Activated CD8-positive, alpha-beta T cell treated with anti-CD3 and anti-CD28 coated beads, Interleukin-2, amount 10 ng/mL, durations not matched to agents 7 days and 5 days (primary cell): ENCODE measurements around the gene DPYSL4. TPM values are rescaled to one million over a fixed set of nuclear protein-coding genes. Genes with fewer than 3 reads are reported as not detected.

Experiments
- ATAC-seq: fragments of 150-1000 bp; cut with Tn5 transposase; one replicate; pipeline ENCODE4 v1.10.0; 2021; ENCODE audit warnings: moderate library complexity
- CTCF ChIA-PET: fragments of 350-600 bp; sonication (Branson Sonifier 250); formaldehyde crosslinking; loops from one replicate; lab custom pipeline; 2021; ENCODE audit warnings: antibody characterized with exemption; lab: Charles Lee
- POLR2A ChIA-PET: fragments of 350-600 bp; sonication (Branson Sonifier 250); formaldehyde crosslinking; loops from one replicate; lab custom pipeline; 2021; ENCODE audit warnings: antibody characterized with exemption; lab: Charles Lee
- DNase-seq: peaks from one replicate; pipeline ENCODE4 v3.0.0-alpha.2; 2020
- H3K27ac Mint-ChIP-seq: one replicate; pipeline ENCODE4 v1.8.0; 2021; ENCODE audit warnings: mild to moderate bottlenecking, mixed read lengths
- H3K27me3 Mint-ChIP-seq: one replicate; pipeline ENCODE4 v1.8.0; 2021; ENCODE audit warnings: low read depth, mixed read lengths
- H3K36me3 Mint-ChIP-seq: one replicate; pipeline ENCODE4 v1.8.0; 2021; ENCODE audit warnings: low read depth, mixed read lengths
- H3K4me1 Mint-ChIP-seq: one replicate; pipeline ENCODE4 v1.8.0; 2021; ENCODE audit warnings: low read depth, mixed read lengths
- H3K4me3 Mint-ChIP-seq: one replicate; pipeline ENCODE4 v1.8.0; 2021; ENCODE audit warnings: mild to moderate bottlenecking, mixed read lengths
- H3K9me3 Mint-ChIP-seq: one replicate; pipeline ENCODE4 v1.8.0; 2022; ENCODE audit warnings: mixed read lengths; ENCODE audit not compliant: insufficient read depth
- total RNA-seq, 2 experiments: library from RNA; stranded (reverse); gene quantifications; one replicate each; pipeline ENCODE4 v1.2.3, GENCODE V29; 2021

The DPYSL4 gene
- total RNA-seq, 2 experiments from 2014 or later = 1.2 to 2.2 TPM

- Mint-ChIP-seq H3K36me3 (no peaks in the 10 kb centered on the region), H3K27ac (no peak overlapping the region), H3K4me3 (no peak overlapping the region), H3K9me3 (no peaks in the 10 kb centered on the region), H3K27me3 (no peaks in the 10 kb centered on the region), H3K4me1 (peaks cover 2% of the 10 kb centered on the region)
- ATAC-seq (no peak), DNase-seq (no peak)
- CTCF ChIA-PET = no interaction called here
- POLR2A ChIA-PET = no interaction called here
These were observed 19.1 kb downstream of the DPYSL4 start for GRCh38 chr10:132205650-132206376.

GRCh38 chr10:132206377-132206745 lies 19.6 kb downstream of the DPYSL4 start:
- Mint-ChIP-seq H3K36me3 (no peaks in the 10 kb centered on the region), H3K4me3 (no peak overlapping the region), H3K27me3 (no peaks in the 10 kb centered on the region), H3K4me1 (peaks cover 2% of the 10 kb centered on the region), H3K9me3 (no peaks in the 10 kb centered on the region), H3K27ac (no peak overlapping the region)
- DNase-seq (no peak), ATAC-seq (no peak)
- ChIA-PET POLR2A (no interaction called here), CTCF (no interaction called here)

- Mint-ChIP-seq H3K9me3 (no peaks in the 10 kb centered on the region), H3K4me3 (no peak overlapping the region), H3K27ac (peak overlapping the region; percentile 11), H3K27me3 (no peaks in the 10 kb centered on the region), H3K4me1 (peaks cover 2% of the 10 kb centered on the region), H3K36me3 (no peaks in the 10 kb centered on the region)
- no peak for ATAC-seq
- ChIA-PET POLR2A (no interaction called here), CTCF (no interaction called here)
- no peak for DNase-seq
These were observed 20.2 kb downstream of the DPYSL4 start for GRCh38 chr10:132206806-132207535.

- ATAC-seq (no peak), DNase-seq (no peak)
- no peak overlapping the region for H3K27ac Mint-ChIP-seq
- H3K36me3 Mint-ChIP-seq = no peaks in the 10 kb centered on the region
- no peak overlapping the region for H3K4me3 Mint-ChIP-seq
- CTCF ChIA-PET = no interaction called here
- no peaks in the 10 kb centered on the region for H3K9me3 Mint-ChIP-seq
- peaks cover 2% of the 10 kb centered on the region for H3K4me1 Mint-ChIP-seq
- H3K27me3 Mint-ChIP-seq = no peaks in the 10 kb centered on the region
- POLR2A ChIA-PET = no interaction called here
These were observed 21.1 kb downstream of the DPYSL4 start for GRCh38 chr10:132207536-132208461.

GRCh38 chr10:132208462-132209050 lies 21.8 kb downstream of the DPYSL4 start:
- no peaks in the 10 kb centered on the region for H3K27me3 Mint-ChIP-seq
- H3K27ac Mint-ChIP-seq = no peak overlapping the region
- no peak overlapping the region for H3K4me3 Mint-ChIP-seq
- no peaks in the 10 kb centered on the region for H3K9me3 Mint-ChIP-seq
- no peaks in the 10 kb centered on the region for H3K36me3 Mint-ChIP-seq
- POLR2A ChIA-PET = no interaction called here
- peaks cover 2% of the 10 kb centered on the region for H3K4me1 Mint-ChIP-seq
- CTCF ChIA-PET = no interaction called here
- no peak for DNase-seq
- no peak for ATAC-seq

- POLR2A ChIA-PET = no interaction called here
- no peaks in the 10 kb centered on the region for H3K36me3 Mint-ChIP-seq
- no peaks in the 10 kb centered on the region for H3K27me3 Mint-ChIP-seq
- peaks cover 2% of the 10 kb centered on the region for H3K4me1 Mint-ChIP-seq
- CTCF ChIA-PET = no interaction called here
- no peak for DNase-seq
- no peak for ATAC-seq
- H3K9me3 Mint-ChIP-seq = no peaks in the 10 kb centered on the region
- no peak overlapping the region for H3K4me3 Mint-ChIP-seq
- H3K27ac Mint-ChIP-seq = no peak overlapping the region
These were observed 22.4 kb downstream of the DPYSL4 start for GRCh38 chr10:132209130-132209529.

GRCh38 chr10:132209978-132210530 lies 23.3 kb downstream of the DPYSL4 start:
- POLR2A ChIA-PET = no interaction called here
- no peak overlapping the region for H3K4me3 Mint-ChIP-seq
- H3K27ac Mint-ChIP-seq = no peak overlapping the region
- no peaks in the 10 kb centered on the region for H3K9me3 Mint-ChIP-seq
- DNase-seq (no peak), ATAC-seq (no peak)
- no peaks in the 10 kb centered on the region for H3K27me3 Mint-ChIP-seq
- no peaks in the 10 kb centered on the region for H3K36me3 Mint-ChIP-seq
- CTCF ChIA-PET = no interaction called here
- H3K4me1 Mint-ChIP-seq = peaks cover 2% of the 10 kb centered on the region

- no peak overlapping the region for H3K4me3 Mint-ChIP-seq
- H3K9me3 Mint-ChIP-seq = peaks cover 5% of the 10 kb centered on the region
- H3K36me3 Mint-ChIP-seq = peaks cover 5% of the 10 kb centered on the region
- peaks cover 2% of the 10 kb centered on the region for H3K4me1 Mint-ChIP-seq
- no peak for ATAC-seq
- ChIA-PET CTCF (no interaction called here), POLR2A (no interaction called here)
- no peak overlapping the region for H3K27ac Mint-ChIP-seq
- H3K27me3 Mint-ChIP-seq = no peaks in the 10 kb centered on the region
- no peak for DNase-seq
These were observed 24.0 kb downstream of the DPYSL4 start for GRCh38 chr10:132210766-132211165.

GRCh38 chr10:132211246-132211645 lies 24.5 kb downstream of the DPYSL4 start:
- CTCF ChIA-PET = no interaction called here
- H3K4me1 Mint-ChIP-seq = peaks cover 2% of the 10 kb centered on the region
- no peak for ATAC-seq
- H3K27me3 Mint-ChIP-seq = no peaks in the 10 kb centered on the region
- POLR2A ChIA-PET = no interaction called here
- peaks cover 6% of the 10 kb centered on the region for H3K36me3 Mint-ChIP-seq
- no peak for DNase-seq
- H3K4me3 Mint-ChIP-seq = no peak overlapping the region
- H3K9me3 Mint-ChIP-seq = peaks cover 5% of the 10 kb centered on the region
- H3K27ac Mint-ChIP-seq = no peak overlapping the region

GRCh38 chr10:132212816-132213215 lies 26.1 kb downstream of the DPYSL4 start:
- ChIA-PET CTCF (no interaction called here), POLR2A (no interaction called here)
- ATAC-seq = no peak
- DNase-seq = no peak
- no peak overlapping the region for H3K27ac Mint-ChIP-seq
- H3K36me3 Mint-ChIP-seq = peaks cover 12% of the 10 kb centered on the region
- no peaks in the 10 kb centered on the region for H3K27me3 Mint-ChIP-seq
- H3K4me1 Mint-ChIP-seq = no peaks in the 10 kb centered on the region
- H3K9me3 Mint-ChIP-seq = peaks cover 10% of the 10 kb centered on the region
- no peak overlapping the region for H3K4me3 Mint-ChIP-seq

GRCh38 chr10:132213917-132214316 lies 27.2 kb downstream of the DPYSL4 start:
- Mint-ChIP-seq H3K4me3 (no peak overlapping the region), H3K27ac (no peak overlapping the region), H3K36me3 (peaks cover 12% of the 10 kb centered on the region), H3K9me3 (peaks cover 12% of the 10 kb centered on the region), H3K27me3 (no peaks in the 10 kb centered on the region), H3K4me1 (no peaks in the 10 kb centered on the region)
- ChIA-PET POLR2A (no interaction called here), CTCF (interaction anchor here (0.6 kb wide), 1 partner anchor 233 kb away, joined by 3 read pairs; no protein-coding TSS in a partner anchor)
- ATAC-seq = no peak
- no peak for DNase-seq
